NK-92 (cell line): ENCODE data around the gene ZFAND3.

Experiments used
- DNase-seq: peaks from one replicate; lab custom pipeline; 2025; ENCODE audit not compliant: unreplicated experiment; lab: John Stamatoyannopoulos, UW

The ZFAND3 gene

DNA sequence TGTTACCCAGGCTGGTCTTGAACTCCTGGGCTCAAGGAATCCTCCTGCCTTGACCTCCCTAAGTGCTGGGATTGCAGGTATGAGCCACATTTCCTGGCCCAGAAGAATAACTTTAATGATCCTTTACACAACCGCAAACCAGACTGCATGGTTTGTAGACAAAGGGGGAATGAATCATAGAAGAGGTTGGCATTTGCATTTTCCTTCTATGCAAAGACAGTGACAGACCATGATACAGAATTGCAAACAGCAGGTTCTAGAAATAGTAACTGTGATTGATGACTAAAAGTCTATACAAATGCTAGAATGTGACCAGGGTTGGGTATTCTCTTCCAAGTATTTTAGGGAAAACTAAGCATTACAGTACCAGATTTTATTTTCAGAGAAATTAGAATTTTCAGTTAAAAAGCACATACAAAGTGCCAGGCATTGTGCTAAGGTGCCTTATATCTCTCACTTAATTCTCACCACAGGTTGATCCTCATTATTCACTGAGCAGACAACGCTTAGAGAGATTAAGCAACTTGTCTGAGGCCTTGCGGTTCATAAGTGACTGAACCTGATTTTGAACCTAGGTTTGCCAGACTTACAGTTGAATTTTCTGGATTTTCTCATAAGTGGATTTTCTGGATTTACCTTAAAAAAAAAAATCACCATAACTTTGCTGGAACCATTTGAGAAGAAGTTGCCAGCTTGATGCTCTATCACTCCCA is 146.6 kb downstream of the ZFAND3 start:
- no peak for DNase-seq

DNA sequence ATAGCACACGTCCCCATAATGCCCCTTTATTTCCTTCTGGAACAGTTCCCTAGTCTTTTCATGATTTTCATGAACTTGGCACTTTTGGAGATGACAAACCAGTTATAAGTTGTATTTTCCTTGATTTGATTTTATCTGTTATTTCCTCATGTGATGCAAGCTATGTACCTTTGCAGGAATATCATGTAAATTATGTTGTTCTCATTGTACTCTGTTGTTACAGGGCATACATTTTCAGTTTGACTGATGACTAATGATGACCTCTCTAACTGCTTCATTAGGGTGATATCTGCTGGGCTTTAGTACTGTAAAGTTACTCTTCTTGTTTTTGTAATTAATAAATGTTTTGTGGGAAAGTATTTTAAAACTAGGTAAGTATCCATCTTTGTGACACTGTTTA is 147.3 kb downstream of the ZFAND3 start:
- DNase-seq: no peak

DNA sequence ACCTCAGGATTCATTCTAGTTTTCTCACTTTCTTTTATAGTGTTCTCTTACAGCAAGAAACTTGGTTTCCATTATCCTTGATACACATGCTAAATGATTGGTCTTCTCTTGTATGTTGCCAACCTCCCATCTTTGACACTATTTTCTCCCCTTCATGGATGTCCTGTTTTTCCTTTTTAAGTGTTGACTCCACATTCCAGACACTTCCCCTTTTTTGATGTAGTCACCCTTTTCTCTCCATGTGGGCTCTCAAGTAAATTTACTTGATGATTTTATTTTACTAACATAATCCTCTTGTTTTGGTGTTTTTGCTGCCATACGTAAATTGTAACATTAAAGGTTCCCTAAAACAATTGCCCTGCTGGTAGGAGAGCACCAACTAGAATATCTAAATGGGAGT is 148.1 kb downstream of the ZFAND3 start:
- DNase-seq: no peak

DNA sequence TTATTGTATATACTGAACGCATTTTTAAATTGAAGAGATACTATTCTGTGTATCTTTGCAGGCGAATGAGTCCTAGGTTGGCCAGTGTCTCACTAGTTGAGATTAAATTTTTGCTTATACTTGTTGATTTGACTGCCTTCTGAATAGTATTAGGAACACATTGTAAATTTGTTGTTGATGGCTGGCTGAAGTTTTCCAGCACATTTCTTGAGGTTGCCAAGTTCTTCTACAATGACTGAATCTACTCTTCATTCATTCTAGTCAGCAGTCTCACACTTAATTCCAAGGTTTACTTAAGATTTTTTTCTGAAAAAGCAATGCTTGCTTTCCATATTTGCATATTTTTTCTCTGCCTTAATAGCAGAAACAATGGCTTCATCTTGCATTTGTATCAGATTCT is 151.7 kb downstream of the ZFAND3 start:
- no peak for DNase-seq

DNA sequence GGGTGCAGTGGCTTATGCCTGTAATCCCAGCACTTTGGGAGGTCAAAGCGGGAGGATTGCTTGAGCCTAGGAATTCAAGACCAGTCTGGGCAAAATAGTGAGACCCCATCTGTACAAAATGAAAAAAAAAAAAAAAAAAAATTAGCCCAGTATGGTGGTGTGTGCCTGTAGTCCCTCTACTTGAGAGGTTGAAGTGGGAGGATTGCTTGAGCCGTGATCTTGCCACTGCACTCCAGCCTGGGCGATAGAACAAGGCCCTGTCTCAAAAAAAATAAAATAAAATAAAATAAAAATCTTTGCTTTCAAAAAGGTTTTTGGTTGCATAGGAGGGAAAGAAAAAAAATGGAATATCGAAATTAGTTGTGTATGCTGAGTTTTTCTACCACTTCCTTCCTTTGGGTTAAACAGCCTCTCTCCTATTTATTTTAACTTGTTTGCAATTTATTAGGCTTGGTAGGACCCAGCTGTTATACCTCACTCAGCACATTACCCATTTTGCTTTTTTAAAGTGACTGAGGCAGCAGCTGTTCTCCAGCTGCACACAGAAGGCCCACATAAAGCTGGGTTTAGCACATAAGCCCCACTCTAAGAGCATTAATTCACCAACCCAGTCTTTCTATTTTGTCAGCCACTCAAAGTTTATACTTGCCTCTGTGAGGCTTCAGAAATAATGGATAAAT is 152.3 kb downstream of the ZFAND3 start:
- no peak for DNase-seq

DNA sequence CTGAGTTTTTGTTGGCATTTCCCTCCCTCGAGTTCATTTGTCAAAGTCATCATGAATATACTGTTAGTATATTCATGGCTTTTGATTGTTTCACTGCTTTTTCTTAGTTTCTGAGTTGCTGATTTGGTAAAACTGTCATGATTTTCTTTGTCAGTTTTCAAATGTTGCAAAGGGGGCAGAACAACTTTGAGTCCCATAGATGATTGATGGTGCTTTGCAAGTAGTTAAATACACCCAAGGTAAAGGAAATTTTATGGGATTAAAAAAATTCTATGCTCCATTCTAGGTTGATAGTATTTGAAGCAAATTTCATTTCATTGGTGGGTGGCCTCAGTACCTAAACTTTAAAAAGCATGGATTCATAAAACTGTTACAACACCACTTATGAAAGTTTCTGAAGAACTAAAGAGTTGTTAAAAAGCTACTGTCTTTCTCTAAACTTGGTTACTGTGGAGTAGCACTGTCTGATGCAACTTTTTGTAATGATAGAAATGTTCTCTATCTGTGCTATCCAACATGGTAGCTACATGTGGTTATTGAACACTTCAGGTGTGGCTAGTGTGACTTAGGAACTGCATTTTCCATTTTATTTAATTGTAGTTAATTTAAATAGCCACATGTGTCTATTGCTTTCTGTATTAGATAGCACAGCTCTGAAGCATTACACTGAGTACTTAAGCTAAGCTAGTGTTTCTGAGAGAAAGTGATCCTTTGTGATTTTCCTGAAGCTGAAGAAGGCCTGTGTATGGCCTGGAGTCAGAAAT is 153.6 kb downstream of the ZFAND3 start:
- no peak for DNase-seq

DNA sequence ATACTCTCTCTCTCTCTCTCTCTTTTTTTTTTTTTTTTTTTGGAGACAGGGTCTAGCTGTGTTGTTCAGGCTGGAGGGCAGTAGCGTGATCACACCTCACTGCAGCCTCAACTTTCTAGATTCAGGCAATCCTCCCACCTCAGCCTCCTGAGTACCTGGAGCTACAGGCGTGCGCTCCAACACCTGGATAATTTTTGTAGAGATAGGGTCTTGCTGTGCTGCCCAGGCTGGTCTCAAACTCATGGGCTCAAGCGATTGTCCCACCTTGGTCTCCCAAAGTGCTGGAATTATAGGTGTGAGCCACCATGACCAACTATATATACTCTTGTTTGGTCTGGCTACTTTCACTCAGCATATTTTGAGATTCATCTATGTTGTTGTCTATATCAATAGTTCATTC is 154.9 kb downstream of the ZFAND3 start:
- DNase-seq: no peak

DNA sequence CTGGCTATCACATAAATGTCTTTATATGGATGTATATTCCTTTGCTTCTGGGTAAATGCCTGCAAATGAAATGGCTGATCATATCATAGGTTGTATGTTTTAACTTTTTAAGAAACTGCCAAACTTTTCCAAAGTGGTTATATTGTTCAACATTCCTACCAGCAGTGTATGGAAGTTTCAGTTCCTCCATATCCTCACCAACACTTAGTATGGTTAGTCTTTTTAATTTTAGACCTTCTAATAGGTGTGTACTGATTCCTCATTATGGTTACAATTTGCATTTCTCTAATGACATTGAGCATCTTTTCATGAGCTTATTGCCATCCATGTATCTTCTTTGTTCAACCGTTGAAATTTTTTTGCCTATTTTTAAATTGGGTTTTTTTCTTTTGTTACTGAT is 155.4 kb downstream of the ZFAND3 start:
- no peak for DNase-seq

DNA sequence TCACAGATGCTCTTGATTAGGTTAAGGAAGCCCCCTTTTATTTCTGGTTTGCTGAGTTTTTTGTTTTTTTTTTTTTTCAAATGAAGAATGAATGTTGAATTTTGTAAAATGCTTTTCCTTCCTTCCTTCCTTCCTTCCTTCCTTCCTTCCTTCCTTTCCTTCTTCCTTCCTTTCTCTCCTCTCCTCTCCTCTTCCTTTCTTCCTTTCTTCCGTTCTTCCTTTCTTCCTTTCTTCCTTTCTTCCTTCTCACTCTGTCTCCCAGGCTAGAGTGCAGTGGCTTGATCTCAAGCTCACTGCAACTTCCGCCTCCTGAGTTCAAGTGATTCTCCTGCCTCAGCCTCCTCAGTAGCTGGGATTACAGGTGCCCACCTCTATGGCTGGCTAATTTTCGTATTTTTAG is 158.2 kb downstream of the ZFAND3 start:
- no peak for DNase-seq

DNA sequence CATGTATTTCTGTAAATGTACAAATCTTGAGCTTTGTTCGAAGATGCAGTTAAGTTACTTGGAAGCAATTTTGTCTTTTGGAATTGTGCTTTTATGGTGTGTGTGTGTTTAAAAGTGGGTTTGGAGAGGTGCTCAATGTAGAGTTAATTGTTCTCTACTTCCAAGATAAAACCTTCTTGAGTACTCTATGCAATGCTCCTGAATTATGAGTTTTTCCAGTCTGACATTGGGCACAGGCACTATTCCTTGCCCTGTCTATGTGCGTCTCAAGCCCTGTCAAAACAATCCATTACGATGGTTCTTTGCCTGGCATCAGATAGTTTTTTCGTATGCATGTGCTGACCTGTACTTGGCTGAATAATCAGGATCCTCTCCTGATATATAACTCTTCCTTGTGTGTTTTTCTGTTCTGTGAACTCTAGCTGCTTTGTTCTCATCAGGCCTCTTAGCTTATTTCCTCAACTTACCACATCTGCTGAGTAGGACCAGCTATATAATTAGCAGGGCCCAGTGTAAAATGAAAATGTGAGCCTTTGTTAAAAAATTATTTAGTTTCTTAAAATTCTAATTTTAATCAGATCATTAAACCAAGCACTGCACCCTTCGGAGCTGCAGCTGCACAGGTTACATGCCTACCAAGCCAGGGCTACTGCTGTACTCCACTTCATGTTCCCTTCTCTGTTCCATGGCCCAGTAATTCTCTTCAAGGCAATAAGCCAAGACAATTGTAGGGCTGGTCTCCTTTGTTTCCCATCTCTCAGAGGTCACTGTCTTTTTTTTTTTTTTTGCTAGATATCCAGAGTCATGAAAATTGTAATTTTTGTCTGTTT is 160.1 kb downstream of the ZFAND3 start:
- no peak for DNase-seq

DNA sequence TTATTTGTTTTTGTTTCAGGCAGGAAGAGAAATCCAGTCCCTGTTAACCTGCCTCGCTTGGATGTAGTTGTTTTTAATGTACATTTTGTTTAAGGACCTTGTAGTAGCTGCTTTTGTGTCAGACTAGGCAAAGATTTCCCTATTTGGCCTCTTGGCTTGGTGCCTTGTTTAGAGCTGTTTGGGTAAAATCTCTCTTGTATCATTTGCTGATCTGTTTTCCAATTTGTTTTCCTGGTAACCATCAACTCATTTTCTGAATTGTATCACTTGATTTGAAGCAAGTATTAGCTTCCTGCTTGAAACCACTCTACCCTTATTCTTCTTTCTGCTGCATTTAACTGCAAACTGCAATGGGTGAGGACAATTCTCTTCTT is 160.7 kb downstream of the ZFAND3 start:
- no peak for DNase-seq

DNA sequence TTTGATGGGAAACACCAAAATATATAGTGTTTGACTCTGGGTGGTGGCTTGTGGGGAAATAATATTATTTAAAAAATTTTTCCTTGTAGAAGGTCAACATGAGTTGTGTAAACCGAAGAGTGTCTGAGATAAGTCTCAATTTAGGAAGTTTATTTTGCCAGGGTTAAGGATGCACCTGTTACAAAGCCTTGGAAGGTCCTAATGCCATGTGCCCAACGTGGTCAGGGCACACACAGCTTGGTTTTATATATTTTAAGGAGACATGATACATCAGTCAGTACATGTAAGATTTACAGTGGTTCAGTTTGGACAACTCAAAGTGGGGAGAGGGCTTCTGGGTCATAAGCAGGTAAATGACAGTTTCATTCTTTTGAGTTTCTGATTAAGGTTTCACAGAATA is 162.1 kb downstream of the ZFAND3 start:
- DNase-seq: no peak

DNA sequence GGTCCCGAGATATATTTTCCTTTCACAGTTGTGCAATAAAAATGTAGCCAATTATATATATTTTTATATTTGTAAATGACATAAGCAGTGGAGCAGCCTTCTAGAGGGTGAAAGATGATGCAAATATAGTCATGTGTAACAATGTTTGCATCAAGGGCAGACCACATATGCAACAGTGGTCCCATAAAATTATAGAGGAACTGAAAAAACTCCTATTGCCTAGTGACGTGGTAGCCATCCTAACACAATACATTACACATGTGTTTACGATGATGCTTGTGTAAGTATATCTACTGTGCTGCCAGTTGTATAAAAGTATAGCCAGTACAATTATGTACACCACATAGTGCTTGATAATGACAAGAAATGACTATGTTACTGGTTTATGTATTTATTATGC is 162.8 kb downstream of the ZFAND3 start:
- DNase-seq: no peak

DNA sequence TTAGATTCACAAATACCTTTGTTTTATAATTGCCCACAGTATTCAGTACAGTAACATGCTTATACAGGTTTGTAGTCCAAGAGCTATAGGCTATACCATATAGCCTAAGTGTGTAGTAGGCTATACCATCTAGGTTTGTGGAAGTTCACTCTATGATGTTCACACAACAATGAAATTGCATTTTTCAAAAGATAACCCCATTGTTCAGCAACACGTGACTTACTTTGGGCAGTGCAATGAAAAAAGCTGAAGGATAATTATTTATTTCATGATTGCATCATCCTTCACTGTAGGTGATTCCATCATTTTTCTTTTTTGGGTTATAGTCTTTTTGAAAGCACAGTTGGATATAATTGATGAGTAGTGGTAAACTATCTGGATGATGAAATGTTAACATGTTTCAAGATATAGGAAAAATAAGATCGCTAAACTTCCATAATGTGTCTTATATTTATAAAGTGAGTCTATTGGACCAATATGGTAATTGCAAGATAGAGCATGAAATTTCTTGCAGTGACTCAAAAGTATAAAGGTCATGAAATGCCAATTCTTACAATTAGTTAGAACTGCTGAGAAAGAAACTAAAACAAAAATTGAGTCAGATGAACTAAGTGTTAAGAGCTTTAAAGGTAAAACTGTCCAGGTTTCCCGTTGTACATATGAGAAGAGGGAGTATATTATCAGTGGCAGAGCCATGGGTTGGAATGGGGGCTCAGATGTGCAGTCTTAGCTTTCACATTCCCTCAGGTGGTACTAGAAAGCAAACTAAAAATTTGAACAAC is 164.4 kb downstream of the ZFAND3 start:
- DNase-seq: no peak

DNA sequence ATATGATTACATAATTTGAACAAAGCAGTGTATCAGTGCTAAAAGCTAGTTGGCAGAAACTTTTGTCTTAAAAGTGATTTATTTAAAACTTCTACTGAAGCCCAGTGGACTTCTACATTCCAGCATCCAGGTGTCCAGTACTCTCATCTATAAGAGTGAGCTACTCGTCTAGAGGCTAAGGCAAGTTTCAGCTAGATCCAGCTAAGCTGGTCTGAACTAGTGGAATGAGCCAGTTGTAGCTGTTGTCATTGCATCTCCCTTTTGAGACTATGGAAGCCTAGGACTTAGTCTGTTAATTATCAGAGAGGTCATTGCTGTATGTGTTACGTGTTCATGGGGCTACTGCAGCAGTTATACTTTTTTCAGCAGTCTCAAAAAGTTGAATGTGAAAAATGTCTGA is 165.1 kb downstream of the ZFAND3 start:
- no peak for DNase-seq

DNA sequence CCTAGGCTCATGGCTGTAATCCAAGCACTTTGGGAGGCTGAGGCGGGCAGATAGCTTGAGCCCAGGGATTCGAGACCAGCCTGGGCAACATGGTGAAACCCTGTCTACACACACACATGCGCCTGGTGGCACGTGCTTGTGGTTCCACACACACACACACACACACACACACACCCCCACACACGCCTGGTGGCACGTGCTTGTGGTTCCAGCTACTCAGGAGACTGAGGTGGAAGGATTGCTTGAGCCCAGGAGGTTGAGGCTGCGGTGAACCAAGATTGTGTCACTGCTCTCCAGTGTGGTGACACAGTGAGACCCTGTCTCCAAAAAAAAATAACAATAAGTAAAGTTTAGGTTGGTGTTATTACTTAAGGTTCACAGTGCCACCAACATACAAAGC is 165.8 kb downstream of the ZFAND3 start:
- DNase-seq: no peak

DNA sequence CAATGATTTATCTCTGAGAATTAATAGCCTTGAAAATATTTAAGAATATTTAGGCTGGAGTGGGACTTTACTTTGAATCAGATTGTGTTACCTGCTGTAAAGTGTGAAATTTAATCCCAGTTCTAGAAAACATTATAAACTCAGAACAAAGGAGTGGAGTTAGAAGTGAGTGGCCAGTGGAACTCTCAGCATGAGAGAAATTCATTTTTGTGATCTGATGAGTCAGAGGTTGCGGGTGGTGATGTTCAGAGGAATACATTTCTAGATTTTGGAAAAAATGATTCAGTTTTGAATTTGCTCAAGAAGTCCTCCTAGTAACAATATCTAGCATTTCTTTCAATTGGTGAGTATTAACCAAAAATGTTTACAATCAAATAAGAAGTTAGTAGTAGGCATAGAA is 167.5 kb downstream of the ZFAND3 start:
- no peak for DNase-seq

DNA sequence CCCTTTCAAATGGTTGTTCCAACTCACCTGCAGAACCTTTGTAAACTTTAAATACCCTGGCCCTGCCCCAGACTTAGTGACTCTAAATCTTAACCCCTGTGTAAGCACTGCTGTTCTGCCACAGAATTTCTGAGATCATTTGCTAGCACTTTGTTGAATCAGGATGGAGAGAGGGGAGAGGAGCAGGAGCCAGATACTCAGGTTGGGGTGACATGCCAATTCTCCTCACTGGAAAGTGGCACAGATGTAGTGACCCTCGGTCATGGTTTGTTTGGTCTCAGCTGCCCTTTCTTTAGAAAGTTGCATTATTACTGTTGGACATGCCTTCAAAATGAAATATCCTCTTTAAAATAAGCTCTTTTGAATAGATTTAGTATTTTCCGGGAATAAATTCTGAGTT is 168.0 kb downstream of the ZFAND3 start:
- no peak for DNase-seq

DNA sequence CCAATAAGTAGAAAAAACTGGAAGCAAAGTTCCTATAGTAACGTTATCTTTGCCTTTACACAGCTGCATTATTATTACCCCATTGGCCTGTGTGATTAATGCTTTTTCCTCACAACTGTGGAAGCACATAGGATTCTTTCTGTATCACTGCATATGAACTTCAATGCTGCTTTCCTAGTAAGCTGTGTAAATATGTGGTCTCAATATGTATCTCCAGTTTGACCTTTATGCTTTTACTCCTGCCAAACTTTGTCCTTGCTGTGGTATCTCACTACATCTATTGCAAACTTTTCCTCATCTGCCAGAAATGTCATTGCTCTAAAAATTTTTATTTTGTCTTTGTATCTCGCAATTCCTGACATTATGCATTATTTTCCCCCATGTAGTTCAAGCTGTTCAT is 168.6 kb downstream of the ZFAND3 start:
- no peak for DNase-seq

DNA sequence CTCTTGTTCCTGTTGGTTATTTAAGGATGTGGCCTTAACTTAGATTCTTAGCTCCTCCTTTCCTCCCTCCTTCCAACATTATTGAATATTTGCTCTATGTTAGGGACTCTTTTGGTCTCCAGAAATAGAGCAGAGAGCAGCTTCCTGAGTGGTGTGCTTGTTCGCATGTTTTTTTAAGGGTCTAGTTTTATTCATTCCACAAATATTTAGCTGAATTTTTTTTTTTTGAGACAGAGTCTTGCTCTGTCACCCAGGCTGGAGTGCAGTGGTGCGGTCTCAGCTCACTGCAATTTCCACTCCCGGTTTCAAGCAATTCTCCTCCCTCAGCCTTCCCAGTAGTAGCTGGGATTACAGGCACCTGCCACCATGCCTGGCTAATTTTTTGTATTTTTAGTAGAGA is 169.2 kb downstream of the ZFAND3 start:
- no peak for DNase-seq
